Measurements from ENCODE around the gene CPEB1. TPM values are rescaled to one million over a fixed set of nuclear protein-coding genes. Genes with fewer than 3 reads are reported as not detected.

The CPEB1 gene
- total and polyA plus RNA-seq, 2 of the 13 experiments (the other 11 are each of a cell fraction or from before 2014, with no cell fraction given) = 0.03 to 0.07 TPM

- TF ChIP-seq ZNF597 (CRISPR knock-in tag; IDR thresholded peaks at IDR 0.05) (no peak), MEIS2 (CRISPR knock-in tag; IDR thresholded peaks at IDR 0.05) (peak; percentile 84), BCL6 (CRISPR knock-in tag; IDR thresholded peaks at IDR 0.05) (peak; percentile 52), FOXM1 (CRISPR knock-in tag; IDR thresholded peaks at IDR 0.05) (peak; percentile 87; the same call in 1 of the 2 replicates), AHR (CRISPR knock-in tag; IDR thresholded peaks at IDR 0.05) (peak; percentile 66; the same call in 1 of the 2 replicates), ZNF414 (CRISPR knock-in tag; IDR thresholded peaks at IDR 0.05) (0 out of 2 replicates have a peak, but pooled peaks have one; percentile 64), ZNF530 (CRISPR knock-in tag; IDR thresholded peaks at IDR 0.05; ENCODE audit: low read depth) (no peak), RFXANK (CRISPR knock-in tag; IDR thresholded peaks at IDR 0.05) (no peak), ZBTB20 (CRISPR knock-in tag; IDR thresholded peaks at IDR 0.05; ENCODE audit: borderline replicate concordance, low read depth) (peak; percentile 72; the same call in 1 of the 2 replicates), STAG1 (CRISPR knock-in tag; IDR thresholded peaks at IDR 0.05) (0 out of 2 replicates have a peak, but pooled peaks have one; percentile 11), ZNF777 (CRISPR knock-in tag; IDR thresholded peaks at IDR 0.05) (peak; percentile 45; the same call in 1 of the 2 replicates), MIXL1 (CRISPR knock-in tag; IDR thresholded peaks at IDR 0.05) (peak; percentile 69; the same call in 1 of the 2 replicates), ZNF160 (CRISPR knock-in tag; IDR thresholded peaks at IDR 0.05) (0 out of 2 replicates have a peak, but pooled peaks have one; percentile 58), TCF7 (IDR thresholded peaks at IDR 0.05; ENCODE audit: low read depth) (no peak), ZNF124 (CRISPR knock-in tag; IDR thresholded peaks at IDR 0.05) (peak; percentile 70; the same call in 1 of the 2 replicates), ZSCAN31 (CRISPR knock-in tag; IDR thresholded peaks at IDR 0.05; ENCODE audit: low read depth) (0 out of 2 replicates have a peak, but pooled peaks have one; percentile 61)
- TF ChIP-seq, protein P1, sequence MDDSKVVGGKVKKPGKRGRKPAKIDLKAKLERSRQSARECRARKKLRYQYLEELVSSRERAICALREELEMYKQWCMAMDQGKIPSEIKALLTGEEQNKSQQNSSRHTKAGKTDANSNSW (CRISPR knock-in tag; IDR thresholded peaks at IDR 0.05; ENCODE audit: borderline replicate concordance) = 0 out of 2 replicates have a peak, but pooled peaks have one; percentile 45
- TF ChIP-seq, protein P2, sequence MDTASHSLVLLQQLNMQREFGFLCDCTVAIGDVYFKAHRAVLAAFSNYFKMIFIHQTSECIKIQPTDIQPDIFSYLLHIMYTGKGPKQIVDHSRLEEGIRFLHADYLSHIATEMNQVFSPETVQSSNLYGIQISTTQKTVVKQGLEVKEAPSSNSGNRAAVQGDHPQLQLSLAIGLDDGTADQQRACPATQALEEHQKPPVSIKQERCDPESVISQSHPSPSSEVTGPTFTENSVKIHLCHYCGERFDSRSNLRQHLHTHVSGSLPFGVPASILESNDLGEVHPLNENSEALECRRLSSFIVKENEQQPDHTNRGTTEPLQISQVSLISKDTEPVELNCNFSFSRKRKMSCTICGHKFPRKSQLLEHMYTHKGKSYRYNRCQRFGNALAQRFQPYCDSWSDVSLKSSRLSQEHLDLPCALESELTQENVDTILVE (CRISPR knock-in tag; IDR thresholded peaks at IDR 0.05) = peak; percentile 77
- TF ChIP-seq, protein P3, sequence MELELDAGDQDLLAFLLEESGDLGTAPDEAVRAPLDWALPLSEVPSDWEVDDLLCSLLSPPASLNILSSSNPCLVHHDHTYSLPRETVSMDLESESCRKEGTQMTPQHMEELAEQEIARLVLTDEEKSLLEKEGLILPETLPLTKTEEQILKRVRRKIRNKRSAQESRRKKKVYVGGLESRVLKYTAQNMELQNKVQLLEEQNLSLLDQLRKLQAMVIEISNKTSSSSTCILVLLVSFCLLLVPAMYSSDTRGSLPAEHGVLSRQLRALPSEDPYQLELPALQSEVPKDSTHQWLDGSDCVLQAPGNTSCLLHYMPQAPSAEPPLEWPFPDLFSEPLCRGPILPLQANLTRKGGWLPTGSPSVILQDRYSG (CRISPR knock-in tag; IDR thresholded peaks at IDR 0.05) = peak; percentile 88
- TF ChIP-seq, protein P4, sequence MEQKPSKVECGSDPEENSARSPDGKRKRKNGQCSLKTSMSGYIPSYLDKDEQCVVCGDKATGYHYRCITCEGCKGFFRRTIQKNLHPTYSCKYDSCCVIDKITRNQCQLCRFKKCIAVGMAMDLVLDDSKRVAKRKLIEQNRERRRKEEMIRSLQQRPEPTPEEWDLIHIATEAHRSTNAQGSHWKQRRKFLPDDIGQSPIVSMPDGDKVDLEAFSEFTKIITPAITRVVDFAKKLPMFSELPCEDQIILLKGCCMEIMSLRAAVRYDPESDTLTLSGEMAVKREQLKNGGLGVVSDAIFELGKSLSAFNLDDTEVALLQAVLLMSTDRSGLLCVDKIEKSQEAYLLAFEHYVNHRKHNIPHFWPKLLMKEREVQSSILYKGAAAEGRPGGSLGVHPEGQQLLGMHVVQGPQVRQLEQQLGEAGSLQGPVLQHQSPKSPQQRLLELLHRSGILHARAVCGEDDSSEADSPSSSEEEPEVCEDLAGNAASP (CRISPR knock-in tag; IDR thresholded peaks at IDR 0.05; ENCODE audit: borderline replicate concordance) = 0 out of 2 replicates have a peak, but pooled peaks have one; percentile 34
- TF ChIP-seq, protein P5, sequence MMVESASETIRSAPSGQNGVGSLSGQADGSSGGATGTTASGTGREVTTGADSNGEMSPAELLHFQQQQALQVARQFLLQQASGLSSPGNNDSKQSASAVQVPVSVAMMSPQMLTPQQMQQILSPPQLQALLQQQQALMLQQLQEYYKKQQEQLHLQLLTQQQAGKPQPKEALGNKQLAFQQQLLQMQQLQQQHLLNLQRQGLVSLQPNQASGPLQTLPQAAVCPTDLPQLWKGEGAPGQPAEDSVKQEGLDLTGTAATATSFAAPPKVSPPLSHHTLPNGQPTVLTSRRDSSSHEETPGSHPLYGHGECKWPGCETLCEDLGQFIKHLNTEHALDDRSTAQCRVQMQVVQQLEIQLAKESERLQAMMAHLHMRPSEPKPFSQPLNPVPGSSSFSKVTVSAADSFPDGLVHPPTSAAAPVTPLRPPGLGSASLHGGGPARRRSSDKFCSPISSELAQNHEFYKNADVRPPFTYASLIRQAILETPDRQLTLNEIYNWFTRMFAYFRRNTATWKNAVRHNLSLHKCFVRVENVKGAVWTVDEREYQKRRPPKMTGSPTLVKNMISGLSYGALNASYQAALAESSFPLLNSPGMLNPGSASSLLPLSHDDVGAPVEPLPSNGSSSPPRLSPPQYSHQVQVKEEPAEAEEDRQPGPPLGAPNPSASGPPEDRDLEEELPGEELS (CRISPR knock-in tag; IDR thresholded peaks at IDR 0.05) = peak; percentile 40; the same call in 1 of the 2 replicates
- TF ChIP-seq, protein P6, sequence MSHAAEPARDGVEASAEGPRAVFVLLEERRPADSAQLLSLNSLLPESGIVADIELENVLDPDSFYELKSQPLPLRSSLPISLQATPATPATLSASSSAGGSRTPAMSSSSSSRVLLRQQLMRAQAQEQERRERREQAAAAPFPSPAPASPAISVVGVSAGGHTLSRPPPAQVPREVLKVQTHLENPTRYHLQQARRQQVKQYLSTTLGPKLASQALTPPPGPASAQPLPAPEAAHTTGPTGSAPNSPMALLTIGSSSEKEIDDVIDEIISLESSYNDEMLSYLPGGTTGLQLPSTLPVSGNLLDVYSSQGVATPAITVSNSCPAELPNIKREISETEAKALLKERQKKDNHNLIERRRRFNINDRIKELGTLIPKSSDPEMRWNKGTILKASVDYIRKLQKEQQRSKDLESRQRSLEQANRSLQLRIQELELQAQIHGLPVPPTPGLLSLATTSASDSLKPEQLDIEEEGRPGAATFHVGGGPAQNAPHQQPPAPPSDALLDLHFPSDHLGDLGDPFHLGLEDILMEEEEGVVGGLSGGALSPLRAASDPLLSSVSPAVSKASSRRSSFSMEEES (CRISPR knock-in tag; IDR thresholded peaks at IDR 0.05) = peak; percentile 87
Measured at GRCh38 chr15:82663186-82663600, 16.0 kb upstream of the CPEB1 start (continued).

All from HepG2 (cell line).